ENCODE data around the gene ZMIZ2.

ZMIZ2 gene

GRCh38 chr7:44791278-44792219 is 42.9 kb downstream of the ZMIZ2 start:
- ChIA-PET POLR2A (no interaction called here), CTCF (interaction anchor here (1.1 kb wide), 1 partner anchor 129 kb away, joined by 3 read pairs; no protein-coding TSS in a partner anchor)
- Histone ChIP-seq H3K4me1 (ENCODE audit: control insufficient read depth, insufficient read depth, low read length) (no peaks in the 10 kb centered on the region), H3K4me3 (ENCODE audit: low read depth, low read length) (no peak overlapping the region), H3K36me3 (ENCODE audit: control insufficient read depth in 2 of 2, insufficient read depth in 1 of 2, low read length in 2 of 2) (no peaks in the 10 kb centered on the region), H3K9me3 (ENCODE audit: control insufficient read depth, insufficient read depth, low read depth, low read length) (no peaks in the 10 kb centered on the region), H3K27ac (ENCODE audit: extremely low read depth, low read depth, low read length) (no peak overlapping the region)
- TF ChIP-seq PRDM10 (tag by site-specific recombination; IDR thresholded peaks at IDR 0.05) (peak; percentile 21; the same call in 1 of the 2 replicates), ZNF792 (tag by site-specific recombination; IDR thresholded peaks at IDR 0.05) (no peak), GLI2 (tag by site-specific recombination; IDR thresholded peaks at IDR 0.05; ENCODE audit: borderline replicate concordance, low read depth) (no peak), YY1 (tag by site-specific recombination; IDR thresholded peaks at IDR 0.05) (no peak), REST (tag by site-specific recombination; IDR thresholded peaks at IDR 0.05) (peak; percentile 84), WT1 (tag by site-specific recombination; IDR thresholded peaks at IDR 0.05) (no peak), ZNF146 (tag by site-specific recombination; IDR thresholded peaks at IDR 0.05) (no peak), KLF9 (tag by site-specific recombination; IDR thresholded peaks at IDR 0.05; ENCODE audit: low read depth) (no peak), ZNF157 (tag by site-specific recombination; IDR thresholded peaks at IDR 0.05) (no peak), KLF8 (tag by site-specific recombination; IDR thresholded peaks at IDR 0.05) (no peak), YY2 (tag by site-specific recombination; IDR thresholded peaks at IDR 0.05) (no peak), PRDM6 (tag by site-specific recombination; IDR thresholded peaks at IDR 0.05) (no peak), PRDM1 (tag by site-specific recombination; IDR thresholded peaks at IDR 0.05) (peak; percentile 87)

- H3K36me3 ChIP-seq (ENCODE audit: control insufficient read depth in 2 of 2, insufficient read depth in 1 of 2, low read length in 2 of 2): peaks cover 4 to 16% of the 10 kb centered on the region in 2 experiments; a peak in 2 of 3 replicates
- H3K4me3 ChIP-seq (ENCODE audit: low read depth, low read length): no peak overlapping the region
- ChIA-PET CTCF (no interaction called here), POLR2A (interaction anchor here (0.8 to 1.0 kb wide), 2 partner anchors 9 to 187 kb away, joined by 3 read pairs; partner anchors contain the start of gene OGDH)
- H3K27ac ChIP-seq (ENCODE audit: extremely low read depth, low read depth, low read length): no peak overlapping the region
- TF ChIP-seq ZNF529 (tag by site-specific recombination; IDR thresholded peaks at IDR 0.05; ENCODE audit: insufficient replicate concordance): no peak
- peak; percentile 45; the same call in 1 of the 2 replicates for TF ChIP-seq PRDM4 (tag by site-specific recombination; IDR thresholded peaks at IDR 0.05)
- TF ChIP-seq ZBTB1 (tag by site-specific recombination; IDR thresholded peaks at IDR 0.05): no peak
- TF ChIP-seq ZBTB21 (tag by site-specific recombination; IDR thresholded peaks at IDR 0.05): no peak
- H3K9me3 ChIP-seq (ENCODE audit: control insufficient read depth, insufficient read depth, low read depth, low read length): no peaks in the 10 kb centered on the region
- 0 out of 2 replicates have a peak, but pooled peaks cover 4% of the 10 kb centered on the region for H3K4me1 ChIP-seq (ENCODE audit: control insufficient read depth, insufficient read depth, low read length)
These were observed 45.3 kb downstream of the ZMIZ2 start for GRCh38 chr7:44793919-44794318.
